ENCODE results near the gene PCDHB16. TPM values are rescaled to one million over a fixed set of nuclear protein-coding genes. Genes with fewer than 3 reads are reported as not detected.
"Not testable (repeated sequence)": the region's sequence is repeated elsewhere in the genome, so short reads cannot be mapped to it uniquely, and the experiment has no call there.

Gene PCDHB16
- total RNA-seq, 4 donors from 2014 or later, result 9.2 to 17.7 (median 14.6) TPM

DNA sequence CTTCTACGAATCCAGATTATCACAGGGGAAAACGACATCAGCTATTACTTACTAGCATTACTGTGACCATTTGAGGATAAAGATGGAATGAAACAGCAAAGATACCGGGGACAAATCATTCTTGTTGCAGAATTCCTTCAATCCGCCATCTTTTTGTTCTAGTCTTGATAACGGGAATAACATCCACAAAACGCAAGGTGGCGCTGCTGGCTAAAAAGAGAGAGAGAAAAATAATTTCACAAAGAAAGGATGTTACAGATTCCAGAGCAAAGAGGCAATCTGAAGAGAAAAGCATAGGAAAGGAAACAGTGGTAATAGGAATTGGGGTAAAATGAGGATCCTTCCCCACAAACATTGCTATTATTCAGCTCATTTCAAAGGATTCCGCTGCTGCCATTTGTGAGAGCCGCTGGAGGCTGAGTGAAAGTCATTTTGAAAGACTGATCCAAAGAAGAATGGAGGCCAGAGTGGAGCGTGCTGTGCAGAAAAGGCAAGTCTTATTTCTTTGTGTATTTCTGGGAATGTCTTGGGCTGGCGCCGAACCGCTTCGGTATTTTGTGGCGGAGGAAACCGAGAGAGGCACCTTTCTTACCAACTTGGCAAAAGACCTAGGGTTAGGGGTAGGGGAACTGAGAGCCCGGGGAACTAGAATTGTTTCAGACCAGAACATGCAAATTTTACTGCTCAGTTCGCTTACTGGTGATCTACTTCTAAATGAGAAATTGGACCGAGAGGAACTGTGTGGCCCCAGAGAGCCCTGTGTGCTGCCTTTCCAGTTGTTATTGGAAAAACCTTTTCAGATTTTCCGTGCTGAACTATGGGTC lies 9.6 kb upstream of the PCDHB16 start, which contains the start of gene PCDHB7:
Gene PCDHB7 (plus strand): TSS at position 264 of the 824 bp plus-strand sequence. CDS start 192 bp downstream, at position 456.
- Histone ChIP-seq H3K4me3 (peak within 1 kb of the TSS in 1 of 4 donors; percentile 34), H3K27ac (peak within 1 kb of the TSS in 1 of 4 donors; percentile 18), H3K36me3 (peaks cover 0 to 13% (median 0%) of the 10 kb centered on the region in 3 donors), H3K4me1 (no peaks in the 10 kb centered on the region), H3K27me3 (no peaks in the 10 kb centered on the region), H3K9me3 (peaks cover 0 to 79% (median 26%) of the 10 kb centered on the region in 4 donors)
- TF ChIP-seq POLR2A (IDR thresholded peaks at IDR 0.05), result no peak
- TF ChIP-seq, protein P1, sequence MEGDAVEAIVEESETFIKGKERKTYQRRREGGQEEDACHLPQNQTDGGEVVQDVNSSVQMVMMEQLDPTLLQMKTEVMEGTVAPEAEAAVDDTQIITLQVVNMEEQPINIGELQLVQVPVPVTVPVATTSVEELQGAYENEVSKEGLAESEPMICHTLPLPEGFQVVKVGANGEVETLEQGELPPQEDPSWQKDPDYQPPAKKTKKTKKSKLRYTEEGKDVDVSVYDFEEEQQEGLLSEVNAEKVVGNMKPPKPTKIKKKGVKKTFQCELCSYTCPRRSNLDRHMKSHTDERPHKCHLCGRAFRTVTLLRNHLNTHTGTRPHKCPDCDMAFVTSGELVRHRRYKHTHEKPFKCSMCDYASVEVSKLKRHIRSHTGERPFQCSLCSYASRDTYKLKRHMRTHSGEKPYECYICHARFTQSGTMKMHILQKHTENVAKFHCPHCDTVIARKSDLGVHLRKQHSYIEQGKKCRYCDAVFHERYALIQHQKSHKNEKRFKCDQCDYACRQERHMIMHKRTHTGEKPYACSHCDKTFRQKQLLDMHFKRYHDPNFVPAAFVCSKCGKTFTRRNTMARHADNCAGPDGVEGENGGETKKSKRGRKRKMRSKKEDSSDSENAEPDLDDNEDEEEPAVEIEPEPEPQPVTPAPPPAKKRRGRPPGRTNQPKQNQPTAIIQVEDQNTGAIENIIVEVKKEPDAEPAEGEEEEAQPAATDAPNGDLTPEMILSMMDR (IDR thresholded peaks at IDR 0.05), result peak in 4 of 5 experiments; percentile 9 to 33 (median 28)
- no peak for TF ChIP-seq EP300 (IDR thresholded peaks at IDR 0.05)
- no peak for DNase-seq (ENCODE audit: low spot score in 2 of 2)
- 31 to 48% methylated on average over 20 of the region's 20 CpGs for WGBS, 2 donors

DNA sequence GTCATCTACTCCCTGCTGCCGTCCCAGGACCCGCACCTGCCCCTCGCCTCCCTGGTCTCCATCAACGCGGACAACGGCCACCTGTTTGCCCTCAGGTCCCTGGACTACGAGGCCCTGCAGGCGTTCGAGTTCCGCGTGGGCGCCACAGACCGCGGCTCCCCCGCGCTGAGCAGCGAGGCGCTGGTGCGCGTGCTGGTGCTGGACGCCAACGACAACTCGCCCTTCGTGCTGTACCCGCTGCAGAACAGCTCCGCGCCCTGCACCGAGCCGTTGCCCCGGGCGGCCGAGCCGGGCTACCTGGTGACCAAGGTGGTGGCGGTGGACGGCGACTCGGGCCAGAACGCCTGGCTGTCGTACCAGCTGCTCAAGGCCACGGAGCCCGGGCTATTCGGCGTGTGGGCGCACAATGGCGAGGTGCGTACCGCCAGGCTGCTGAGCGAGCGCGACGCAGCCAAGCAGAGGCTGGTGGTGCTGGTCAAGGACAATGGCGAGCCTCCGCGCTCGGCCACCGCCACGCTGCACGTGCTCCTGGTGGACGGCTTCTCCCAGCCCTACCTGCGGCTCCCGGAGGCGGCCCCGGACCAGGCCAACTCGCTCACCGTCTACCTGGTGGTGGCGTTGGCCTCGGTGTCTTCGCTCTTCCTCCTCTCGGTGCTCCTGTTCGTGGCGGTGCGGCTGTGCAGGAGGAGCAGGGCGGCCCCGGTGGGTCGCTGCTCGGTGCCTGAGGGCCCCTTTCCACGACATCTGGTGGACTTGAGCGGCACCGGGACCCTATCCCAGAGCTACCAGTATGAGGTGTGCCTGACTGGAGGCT lies 7.7 kb upstream of the PCDHB16 start:
- Histone ChIP-seq H3K9me3 (peaks cover 0 to 82% (median 33%) of the 10 kb centered on the region in 4 donors), H3K36me3 (peaks cover 0 to 16% (median 0%) of the 10 kb centered on the region in 3 donors)
- not testable (repeated sequence) for H3K4me1 ChIP-seq; H3K27me3 ChIP-seq; H3K27ac ChIP-seq; H3K4me3 ChIP-seq; DNase-seq (ENCODE audit: low spot score in 2 of 2)
- WGBS, 2 donors, result 53 to 62% methylated on average over 62 to 72 of the region's 79 CpGs

DNA sequence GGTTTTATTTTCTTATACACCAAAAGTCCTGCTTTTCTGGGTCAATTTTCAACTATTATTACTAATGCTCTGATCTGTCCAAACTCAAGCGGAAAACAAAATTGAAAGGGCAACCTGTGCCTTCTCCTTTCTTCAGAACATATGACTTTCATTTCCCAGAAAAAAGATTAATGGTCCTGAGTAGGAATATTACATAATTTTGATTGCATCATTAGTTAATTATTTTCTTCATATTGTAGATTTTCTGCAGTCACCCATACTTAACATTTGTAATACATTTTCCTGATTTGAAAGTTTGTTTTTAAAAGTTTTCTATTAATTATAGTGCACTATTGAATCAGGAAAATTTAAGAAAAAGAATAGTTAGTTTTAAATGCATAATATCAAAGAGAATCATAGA lies 6.3 kb upstream of the PCDHB16 start:
- no peaks in the 10 kb centered on the region for H3K4me1 ChIP-seq
- no peak overlapping the region for H3K4me3 ChIP-seq
- peaks cover 0 to 16% (median 0%) of the 10 kb centered on the region in 3 donors for H3K36me3 ChIP-seq
- no peak for DNase-seq (ENCODE audit: low spot score in 2 of 2)
- no peak overlapping the region for H3K27ac ChIP-seq
- no peak for TF ChIP-seq EP300 (IDR thresholded peaks at IDR 0.05)
- TF ChIP-seq, protein P1 (IDR thresholded peaks at IDR 0.05), result no peak
- no peak for TF ChIP-seq POLR2A (IDR thresholded peaks at IDR 0.05)
- H3K27me3 ChIP-seq, result peaks cover 0 to 8% of the 10 kb centered on the region in 2 donors
- 64 to 69% methylated on average over 1 of the region's 1 CpG for WGBS, 2 donors
- peaks cover 0 to 89% (median 31%) of the 10 kb centered on the region in 4 donors for H3K9me3 ChIP-seq

DNA sequence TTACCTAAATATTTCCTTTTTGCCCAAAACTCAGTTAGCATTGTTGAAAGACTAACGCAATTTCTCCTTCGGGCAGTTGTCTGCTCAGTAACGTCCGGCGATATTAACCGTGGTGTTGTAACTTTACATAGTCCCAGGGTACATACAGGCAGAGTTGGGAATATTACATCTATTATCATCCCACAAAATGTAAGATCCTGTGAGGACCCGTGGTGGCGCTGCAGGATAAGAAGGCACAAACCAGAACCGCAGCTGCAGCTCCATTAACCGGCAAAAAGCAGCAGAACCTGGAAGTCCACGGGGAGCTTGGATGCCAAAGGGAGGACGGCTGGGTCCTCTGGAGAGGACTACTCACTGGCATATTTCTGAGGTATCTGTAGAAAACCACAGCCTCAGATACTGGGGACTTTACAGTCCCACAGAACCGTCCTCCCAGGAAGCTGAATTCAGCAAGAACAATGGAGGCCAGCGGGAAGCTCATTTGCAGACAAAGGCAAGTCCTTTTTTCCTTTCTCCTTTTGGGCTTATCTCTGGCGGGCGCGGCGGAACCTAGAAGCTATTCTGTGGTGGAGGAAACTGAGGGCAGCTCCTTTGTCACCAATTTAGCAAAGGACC lies 4.5 kb upstream of the PCDHB16 start, which contains the start of gene PCDHB8:
Gene PCDHB8 (plus strand): TSS at position 214 of the 615 bp plus-strand sequence. CDS start 245 bp downstream, at position 459.
- Histone ChIP-seq H3K36me3 (peaks cover 0 to 16% (median 0%) of the 10 kb centered on the region in 3 donors), H3K9me3 (peaks cover 0 to 89% (median 35%) of the 10 kb centered on the region in 4 donors)
- H3K4me1 ChIP-seq; H3K27ac ChIP-seq; H3K4me3 ChIP-seq; DNase-seq (ENCODE audit: low spot score in 2 of 2); H3K27me3 ChIP-seq: not testable (repeated sequence)
- 31 to 42% methylated on average over 14 to 18 of the region's 18 CpGs for WGBS, 2 donors

DNA sequence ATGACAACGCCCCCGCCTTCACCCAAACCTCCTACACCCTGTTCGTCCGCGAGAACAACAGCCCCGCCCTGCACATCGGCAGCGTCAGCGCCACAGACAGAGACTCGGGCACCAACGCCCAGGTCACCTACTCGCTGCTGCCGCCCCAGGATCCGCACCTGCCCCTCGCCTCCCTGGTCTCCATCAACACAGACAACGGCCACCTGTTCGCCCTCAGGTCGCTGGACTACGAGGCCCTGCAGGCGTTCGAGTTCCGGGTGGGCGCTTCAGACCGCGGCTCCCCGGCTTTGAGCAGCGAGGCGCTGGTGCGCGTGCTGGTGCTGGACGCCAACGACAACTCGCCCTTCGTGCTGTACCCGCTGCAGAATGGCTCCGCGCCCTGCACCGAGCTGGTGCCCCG lies 2.8 kb upstream of the PCDHB16 start:
- H3K4me1 ChIP-seq; H3K27ac ChIP-seq; H3K4me3 ChIP-seq; H3K27me3 ChIP-seq; DNase-seq (ENCODE audit: low spot score in 2 of 2): not testable (repeated sequence)
- H3K36me3 ChIP-seq, result peaks cover 0 to 12% (median 0%) of the 10 kb centered on the region in 3 donors
- peaks cover 0 to 88% (median 36%) of the 10 kb centered on the region in 4 donors for H3K9me3 ChIP-seq
- 45 to 58% methylated on average over 32 to 34 of the region's 39 CpGs for WGBS, 2 donors

DNA sequence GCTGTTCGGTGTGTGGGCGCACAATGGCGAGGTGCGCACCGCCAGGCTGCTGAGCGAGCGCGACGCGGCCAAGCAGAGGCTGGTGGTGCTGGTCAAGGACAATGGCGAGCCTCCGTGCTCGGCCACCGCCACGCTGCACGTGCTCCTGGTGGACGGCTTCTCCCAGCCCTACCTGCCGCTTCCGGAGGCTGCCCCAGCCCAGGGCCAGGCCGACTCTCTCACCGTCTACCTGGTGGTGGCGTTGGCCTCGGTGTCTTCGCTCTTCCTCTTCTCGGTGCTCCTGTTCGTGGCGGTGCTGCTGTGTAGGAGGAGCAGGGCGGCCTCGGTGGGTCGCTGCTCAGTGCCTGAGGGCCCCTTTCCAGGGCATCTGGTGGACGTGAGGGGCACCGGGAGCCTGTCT lies 2.3 kb upstream of the PCDHB16 start:
- H3K9me3 ChIP-seq, result peaks cover 0 to 88% (median 37%) of the 10 kb centered on the region in 4 donors
- H3K4me3 ChIP-seq; H3K4me1 ChIP-seq; H3K27ac ChIP-seq; H3K27me3 ChIP-seq; DNase-seq (ENCODE audit: low spot score in 2 of 2): not testable (repeated sequence)
- 40 to 49% methylated on average over 17 to 24 of the region's 32 CpGs for WGBS, 2 donors
- peaks cover 0 to 12% (median 0%) of the 10 kb centered on the region in 3 donors for H3K36me3 ChIP-seq
